Mesenteric fat pad (tissue), 1 donor: Measurements from ENCODE around the gene BPIFB1. TPM values are rescaled to one million over a fixed set of nuclear protein-coding genes. Genes with fewer than 3 reads are reported as not detected.

Experiments used
- DNase-seq: peaks from one replicate; pipeline ENCODE4 v3.0.0-alpha.2; 2020; ENCODE audit warnings: low spot score
- total RNA-seq: library from RNA; stranded (reverse); fragmentation: NEBNext Ultra II Directional; extraction: Animal tissue kit (Norgen Biotek cat#: 25700); gene quantifications from one replicate; pipeline ENCODE4 v1.2.1, GENCODE V29; 2021
- donor health status: DM: yes; HTN: yes; CAD: no.

Gene BPIFB1
- total RNA-seq, 1 donor from 2014 or later, result not detected

DNA sequence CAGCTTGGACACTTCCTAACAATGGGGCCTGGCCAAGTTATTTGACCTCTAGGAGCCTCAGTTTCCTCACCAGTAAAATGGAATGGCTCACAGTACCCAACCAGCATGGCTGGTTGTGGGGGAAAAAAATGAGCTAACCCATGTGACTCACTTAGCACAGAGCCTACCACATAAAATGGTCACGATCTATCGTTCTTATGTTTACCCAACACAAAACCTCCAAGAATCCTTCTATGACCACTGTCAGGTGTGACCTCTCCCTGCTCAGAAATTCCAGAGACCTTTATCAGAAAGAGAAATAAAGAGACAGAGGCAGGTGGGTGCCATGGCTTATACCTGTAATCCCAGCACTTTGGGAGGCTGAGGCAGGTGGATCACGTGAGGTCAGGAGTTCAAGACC, 39.4 kb downstream of the BPIFB1 start:
- DNase-seq, result no peak

DNA sequence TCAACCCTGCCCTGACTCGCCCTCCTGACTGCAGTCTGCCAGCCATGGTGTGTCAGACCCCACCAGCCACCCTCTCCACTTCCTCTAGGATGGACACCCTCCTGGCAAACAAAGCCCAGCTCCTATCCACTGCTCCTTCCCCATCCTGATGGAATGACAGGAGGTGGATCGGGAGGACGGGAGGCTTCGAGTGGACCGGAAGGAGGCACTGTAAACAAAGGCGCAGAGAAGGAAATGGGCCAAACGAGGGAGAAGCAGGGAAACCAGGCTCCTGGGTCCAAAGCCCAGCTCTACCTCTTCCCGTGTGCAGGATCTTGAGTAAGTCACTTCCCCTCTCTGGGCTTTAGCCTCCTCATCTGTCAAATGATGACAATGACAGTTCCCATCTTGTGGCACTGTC, 40.2 kb downstream of the BPIFB1 start:
- no peak for DNase-seq

DNA sequence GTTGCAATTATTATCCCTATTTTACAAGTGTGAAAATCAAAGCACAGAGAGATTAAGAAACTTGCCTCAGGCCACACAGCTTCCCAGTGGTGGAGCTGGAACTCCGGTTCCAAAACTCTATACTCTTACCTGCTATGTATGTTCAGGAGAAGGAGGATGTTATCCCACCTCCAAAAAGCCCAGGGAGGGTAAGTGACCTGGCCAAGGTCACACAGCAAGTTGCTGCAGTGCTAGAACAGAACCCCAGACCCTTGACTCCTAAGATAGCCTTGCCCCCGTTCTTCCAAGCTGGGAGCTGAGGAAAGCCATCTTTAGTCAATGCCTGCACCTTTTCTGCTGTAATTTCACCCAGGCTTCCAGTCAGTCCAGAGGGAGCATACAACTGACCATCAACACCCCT, 42.3 kb downstream of the BPIFB1 start:
- no peak for DNase-seq

DNA sequence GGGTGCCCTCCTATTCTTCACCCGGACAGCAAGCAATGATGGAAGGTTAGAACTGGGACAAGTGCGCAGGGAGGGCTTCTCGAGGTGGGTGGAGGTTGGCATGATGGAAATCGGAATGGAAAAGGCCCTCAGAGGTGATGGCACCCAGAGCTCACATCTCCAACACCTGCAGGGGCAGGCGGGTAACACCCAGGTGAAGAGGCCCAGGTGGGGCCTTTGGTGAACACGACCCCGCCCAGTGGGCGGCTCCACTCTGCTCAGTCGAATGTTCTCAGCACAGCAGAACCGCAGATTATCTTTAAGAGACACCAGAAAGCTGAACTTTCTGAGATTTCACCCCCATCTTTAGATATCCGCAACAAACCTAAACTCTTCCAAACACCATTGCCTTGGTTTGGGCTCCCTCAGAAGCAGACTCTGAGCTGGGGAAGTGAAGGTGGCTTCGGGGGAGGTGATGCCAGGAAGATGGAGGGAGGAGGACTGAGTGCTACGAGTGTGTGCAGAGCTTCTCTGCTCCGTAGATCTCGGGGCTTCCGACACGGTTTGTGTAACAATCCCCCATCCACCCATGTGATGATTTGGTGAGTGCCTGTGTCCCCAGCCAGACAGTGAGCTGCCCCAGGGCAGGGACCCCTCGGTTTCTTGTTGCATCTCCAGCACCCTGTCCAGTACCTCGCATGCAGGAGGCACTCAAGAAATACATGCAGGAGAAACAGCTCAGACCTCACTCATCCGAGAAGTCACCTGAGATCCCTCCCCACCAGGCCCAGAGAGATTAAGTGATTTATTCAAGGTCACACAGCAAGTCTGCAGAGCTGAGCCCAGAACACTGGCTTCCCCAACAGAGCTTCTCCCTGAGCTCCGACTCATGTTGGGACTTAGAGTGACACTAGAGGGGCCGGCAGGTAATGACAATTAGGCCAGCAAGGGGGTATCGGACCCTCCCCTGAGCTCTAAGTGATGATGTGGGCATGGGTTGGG, 45.4 kb downstream of the BPIFB1 start:
- no peak for DNase-seq

DNA sequence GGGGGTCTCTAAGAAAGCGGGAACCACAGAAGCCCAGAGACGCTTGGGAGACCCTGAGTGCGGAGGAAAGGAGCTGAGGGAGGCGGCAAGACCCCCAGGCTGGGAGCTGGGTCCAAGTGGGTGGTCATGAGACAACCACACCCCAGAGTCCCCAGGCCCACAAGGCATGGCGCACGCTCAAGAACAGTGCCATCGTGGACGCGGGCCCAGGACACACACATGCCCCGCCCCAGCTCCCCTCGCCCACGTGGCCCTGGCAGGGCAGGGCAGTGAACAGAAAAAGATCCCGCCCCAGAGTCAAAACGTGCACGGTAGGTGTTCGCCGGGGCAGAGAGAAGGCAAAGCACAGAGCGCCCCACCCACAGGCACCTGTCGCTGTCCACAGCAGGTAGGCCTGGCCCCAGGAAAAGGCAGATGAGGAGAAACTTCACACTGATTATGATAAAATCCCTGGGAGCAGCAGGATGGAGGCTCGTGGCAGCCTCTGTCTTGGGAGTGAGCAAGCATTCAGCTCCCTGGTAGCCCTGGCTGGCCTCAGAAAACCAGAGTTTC, 50.0 kb downstream of the BPIFB1 start:
- no peak for DNase-seq

DNA sequence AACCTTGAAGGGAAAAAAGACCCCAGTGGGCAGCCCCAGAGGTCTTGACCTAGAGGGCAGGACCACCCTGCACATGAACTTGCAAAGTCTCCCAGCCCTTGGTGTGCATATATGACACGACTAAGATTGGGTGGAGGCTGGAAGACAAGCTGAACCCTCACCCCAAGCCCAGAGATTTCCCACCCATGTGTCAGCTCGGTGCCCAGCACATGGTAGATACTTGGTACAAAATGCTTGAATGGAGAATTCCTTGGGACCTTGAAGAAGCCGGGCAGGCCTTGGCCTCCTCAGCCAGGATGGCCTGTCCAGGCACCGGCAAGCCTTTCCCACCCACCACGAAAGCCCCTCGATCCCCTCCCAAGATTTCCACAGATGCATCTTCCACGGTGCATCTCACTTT, 50.6 kb downstream of the BPIFB1 start:
- DNase-seq, result no peak

DNA sequence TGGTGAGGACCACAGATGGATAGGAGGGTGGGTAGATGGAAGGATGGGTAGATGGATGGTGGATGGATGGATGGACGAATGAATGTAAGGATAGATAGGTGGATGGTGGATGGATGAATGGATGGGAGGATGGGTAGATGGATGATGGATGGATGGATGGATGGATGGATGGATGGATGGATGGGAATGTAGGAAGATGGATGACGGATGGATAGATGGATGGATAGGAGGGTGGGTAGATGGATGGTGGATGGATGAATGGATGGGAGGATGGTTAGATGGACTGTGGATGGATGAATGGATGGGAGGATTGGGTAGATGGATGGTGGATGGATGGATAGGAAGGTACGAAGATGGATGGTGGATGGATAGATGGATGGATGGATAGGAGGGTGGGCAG, 51.1 kb downstream of the BPIFB1 start:
- no peak for DNase-seq

DNA sequence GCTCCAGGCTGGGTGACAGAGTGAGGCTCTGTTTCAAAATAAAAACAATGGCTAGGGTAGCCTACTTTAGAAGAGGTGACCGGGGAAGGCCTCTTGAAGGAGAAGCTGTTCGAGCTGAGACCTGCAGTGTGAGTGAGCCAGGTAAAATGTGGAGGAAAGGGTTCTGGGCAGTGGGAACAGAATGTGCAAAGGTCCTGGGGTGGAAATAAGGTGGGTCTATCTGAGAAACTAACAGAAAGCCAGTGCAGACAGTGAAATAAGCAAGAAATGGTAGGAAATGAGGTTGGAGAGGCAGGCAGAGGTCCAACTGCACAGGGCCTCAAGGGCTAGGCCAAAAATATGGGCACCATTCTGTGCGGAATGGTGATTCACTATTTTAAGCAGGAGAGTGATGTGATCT, 53.4 kb downstream of the BPIFB1 start:
- DNase-seq, result no peak

DNA sequence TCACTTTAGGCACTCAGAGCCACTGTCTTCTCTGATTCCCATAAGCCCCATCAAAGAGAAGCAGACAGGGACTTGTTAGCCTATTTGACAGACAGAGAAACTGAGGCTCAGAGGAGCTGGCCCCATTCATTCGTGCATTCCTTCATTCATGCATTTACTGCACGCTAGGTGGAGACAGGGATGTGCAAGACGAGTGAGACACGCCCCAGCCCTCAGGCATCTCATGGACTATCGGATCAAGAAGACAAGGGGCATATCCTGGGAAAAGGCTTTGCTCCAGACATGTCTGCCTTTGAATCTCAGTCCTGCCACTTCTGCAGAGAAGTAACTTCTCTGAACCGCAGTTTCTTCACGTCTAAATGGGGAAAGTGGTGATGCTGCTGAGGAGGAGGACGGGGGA, 54.1 kb downstream of the BPIFB1 start:
- DNase-seq, result no peak

DNA sequence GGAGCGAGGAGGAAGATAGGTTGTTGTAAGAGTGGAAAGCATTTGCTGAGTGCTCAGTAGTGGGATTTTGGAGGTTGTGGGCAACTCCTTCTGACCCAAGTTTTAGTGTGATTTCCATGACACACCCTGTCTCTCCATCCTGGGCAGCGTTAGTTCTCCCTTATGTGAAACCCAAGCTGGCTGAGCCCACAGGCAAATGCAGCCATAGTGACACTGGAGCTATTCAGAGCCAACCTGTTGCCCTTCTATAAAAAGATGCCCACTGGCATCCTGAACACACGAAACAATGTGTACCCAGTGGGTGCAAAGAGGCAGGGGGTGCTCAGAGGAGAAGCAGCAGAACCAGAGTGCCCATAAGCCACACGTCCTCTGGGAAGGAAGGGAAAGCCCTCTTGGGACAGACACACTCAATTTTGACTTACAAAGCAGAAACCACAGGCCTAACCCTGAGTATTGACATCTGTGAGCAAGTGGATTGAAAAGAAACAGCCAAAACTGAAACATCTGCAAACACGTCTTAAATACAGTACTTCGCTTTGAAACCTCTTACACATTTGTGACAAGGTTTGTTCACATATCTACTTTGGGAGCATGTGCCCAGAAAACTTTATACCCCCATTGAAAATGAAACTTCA, 54.6 kb downstream of the BPIFB1 start:
- DNase-seq, result no peak

DNA sequence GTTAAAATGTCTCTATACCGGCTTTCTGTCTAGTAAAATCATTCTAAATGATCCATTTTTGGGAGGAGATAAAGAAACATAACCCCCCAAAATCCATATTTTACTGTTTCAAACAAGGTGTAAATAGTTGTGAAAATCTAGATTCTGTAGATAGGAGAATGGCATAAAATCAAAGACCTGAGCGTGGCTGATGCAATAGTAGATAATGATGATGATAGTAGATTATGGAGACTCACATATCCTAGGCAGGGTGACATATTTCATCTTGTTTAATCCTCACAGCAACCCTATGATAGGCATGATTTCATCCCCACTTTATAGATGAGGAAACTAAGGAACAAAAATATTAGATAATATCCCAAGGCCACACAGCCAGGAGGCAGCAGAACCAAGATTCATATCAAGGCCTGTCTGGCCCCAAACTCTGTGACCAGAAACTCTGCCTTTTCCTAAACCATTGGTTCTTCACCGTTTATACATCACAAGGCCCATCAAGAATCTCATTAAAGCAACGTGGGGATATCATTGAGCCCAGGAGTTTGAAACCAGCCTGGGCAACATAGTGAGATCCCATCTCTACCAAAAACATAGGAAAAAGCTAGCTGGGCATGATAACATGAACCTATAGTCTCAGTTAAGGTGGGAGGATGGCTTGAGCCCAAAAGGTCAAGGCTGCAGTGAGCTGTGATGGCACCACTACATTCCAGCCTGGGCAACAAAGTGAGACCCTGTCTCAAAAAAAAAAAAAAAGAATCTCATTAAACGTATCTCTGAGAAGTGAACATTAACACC, 55.6 kb downstream of the BPIFB1 start:
- no peak for DNase-seq

DNA sequence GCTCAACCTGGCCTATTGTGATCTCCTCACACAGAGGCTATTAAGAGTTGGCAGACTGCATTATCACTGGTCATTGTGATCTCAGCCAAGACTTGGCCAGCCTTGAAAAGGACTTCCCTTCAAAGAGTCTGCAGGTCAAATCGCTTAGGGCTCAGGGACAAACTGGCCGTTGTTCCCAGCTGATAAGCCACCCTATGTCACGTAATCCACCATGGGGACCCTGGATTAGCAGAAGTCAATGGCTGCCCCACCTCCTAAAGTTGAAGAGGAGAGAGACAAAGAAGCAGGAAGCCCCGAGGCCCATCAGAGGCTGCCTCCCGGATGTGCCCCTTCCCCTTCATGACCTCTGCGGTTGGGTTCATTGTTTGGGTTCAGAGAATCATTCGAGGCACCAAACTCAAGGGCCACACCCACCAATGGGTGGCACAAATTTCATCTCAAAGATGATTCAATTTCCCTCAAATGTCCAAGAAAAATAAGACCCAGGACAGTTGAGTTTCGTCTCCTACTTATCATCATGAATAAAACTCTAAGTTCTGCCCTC, 56.6 kb downstream of the BPIFB1 start:
- no peak for DNase-seq

DNA sequence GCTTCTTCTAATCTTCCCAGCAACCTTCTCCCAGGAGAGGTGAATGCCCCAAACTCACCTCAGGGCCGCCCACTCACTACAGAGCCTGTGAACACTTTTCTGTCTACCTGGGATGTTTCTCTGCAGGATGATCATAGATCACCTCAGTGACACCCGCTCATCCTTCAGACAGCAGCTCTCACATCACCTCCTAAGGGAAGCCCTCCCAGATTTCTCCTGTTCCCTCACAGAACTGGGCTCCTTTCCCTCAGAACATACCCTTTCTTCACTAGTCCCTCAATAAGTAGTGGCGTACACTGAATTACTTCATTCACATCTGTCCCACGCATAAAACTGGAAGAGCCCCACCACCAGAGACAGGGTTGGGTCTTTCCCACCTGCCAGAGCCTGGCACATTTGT, 60.5 kb downstream of the BPIFB1 start:
- DNase-seq, result no peak

DNA sequence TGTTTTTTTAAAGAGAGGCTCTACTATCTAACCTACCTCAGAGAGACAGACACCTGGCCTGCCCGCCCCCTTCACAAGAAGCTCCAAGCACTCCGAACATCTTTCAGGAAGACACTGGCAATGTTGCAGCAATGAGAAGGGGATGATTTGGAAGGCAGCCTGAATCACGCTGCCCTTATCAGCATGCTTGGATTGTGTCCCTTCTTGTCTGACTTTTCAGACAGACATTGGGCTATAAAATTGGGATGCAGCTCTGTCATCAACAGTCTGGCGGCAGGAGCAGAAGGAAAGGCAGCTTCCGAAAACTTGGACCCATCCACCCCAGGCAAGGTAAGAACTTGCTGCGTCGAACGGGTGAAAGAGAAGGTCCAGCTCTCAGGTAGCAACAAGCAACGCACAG, 62.3 kb downstream of the BPIFB1 start:
- DNase-seq, result no peak

DNA sequence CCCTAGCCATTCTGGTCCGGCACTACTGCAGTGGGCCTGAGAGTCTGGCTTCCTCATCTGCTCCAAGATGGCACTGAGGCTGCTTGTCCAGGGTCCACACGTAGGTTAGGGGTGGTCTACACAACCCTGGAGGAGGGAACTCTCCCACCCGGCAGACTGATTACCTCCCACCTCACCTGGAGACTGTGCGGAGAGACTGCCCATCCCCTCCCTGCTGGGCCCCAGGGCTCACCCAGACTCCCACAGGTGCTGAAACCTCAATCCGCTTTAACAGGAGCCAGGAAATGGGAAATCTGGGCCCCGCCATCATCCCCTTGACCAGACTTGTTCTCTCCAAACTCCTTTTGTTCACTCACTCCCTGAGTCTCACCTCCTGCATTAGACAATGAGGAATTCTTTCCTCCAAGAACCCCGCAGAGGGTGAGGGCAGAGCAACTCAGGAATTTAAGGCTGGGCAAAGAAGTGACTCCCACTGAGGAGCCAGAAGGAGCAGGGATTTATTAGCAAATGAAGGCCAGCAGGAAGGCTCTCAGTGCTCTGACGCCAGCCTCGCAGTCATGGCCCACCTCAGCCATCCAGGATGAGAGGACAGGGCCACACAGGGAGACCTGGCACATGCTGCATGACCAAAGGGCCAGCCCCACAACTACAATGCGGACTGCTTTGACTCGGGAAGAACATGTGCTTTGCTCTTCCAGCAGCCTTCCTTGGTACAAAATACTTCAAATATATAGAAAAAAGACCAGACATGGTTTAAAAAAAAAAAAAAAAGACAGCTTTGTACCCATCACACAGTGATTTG, 65.3 kb downstream of the BPIFB1 start:
- peak; percentile 72 for DNase-seq

DNA sequence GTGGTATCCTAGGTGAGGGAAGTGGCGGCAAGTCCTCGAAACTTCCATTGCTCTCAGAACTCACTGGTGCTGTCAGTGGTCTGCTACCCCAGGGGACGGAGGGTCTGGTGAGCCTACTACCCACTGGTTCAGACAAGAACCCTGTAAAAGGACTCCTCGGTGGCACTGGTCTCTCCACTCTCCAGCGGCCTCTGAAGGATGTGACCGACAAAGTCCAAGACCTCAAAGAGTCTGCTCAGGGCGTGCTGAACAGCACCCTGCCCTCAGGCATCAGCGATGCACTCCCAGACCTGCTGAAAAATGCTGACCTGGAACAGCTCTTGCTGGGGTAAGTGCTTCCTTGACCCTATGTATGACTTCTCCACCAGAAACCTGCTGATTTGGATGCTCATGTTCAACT, 66.5 kb downstream of the BPIFB1 start:
- DNase-seq, result peak; percentile 76

DNA sequence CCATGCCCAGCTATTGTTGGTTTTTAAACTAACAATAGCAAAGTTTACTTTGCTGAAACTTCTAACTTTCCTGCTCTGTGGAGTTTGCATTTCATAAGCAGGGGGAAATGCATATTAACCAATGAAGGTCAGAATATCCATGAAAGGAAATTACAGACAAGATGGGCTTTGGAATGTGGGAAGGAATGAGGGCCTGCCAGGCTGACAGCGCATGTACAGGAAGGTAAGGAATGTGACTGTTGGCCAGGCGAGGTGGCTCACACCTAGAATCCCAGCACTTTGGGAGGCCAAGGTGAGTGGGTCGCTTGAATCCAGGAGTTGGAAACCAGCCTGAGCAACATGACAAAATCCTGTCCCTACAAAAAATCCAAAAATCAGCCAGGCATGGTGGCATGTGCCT, 68.7 kb downstream of the BPIFB1 start:
- DNase-seq, result no peak

DNA sequence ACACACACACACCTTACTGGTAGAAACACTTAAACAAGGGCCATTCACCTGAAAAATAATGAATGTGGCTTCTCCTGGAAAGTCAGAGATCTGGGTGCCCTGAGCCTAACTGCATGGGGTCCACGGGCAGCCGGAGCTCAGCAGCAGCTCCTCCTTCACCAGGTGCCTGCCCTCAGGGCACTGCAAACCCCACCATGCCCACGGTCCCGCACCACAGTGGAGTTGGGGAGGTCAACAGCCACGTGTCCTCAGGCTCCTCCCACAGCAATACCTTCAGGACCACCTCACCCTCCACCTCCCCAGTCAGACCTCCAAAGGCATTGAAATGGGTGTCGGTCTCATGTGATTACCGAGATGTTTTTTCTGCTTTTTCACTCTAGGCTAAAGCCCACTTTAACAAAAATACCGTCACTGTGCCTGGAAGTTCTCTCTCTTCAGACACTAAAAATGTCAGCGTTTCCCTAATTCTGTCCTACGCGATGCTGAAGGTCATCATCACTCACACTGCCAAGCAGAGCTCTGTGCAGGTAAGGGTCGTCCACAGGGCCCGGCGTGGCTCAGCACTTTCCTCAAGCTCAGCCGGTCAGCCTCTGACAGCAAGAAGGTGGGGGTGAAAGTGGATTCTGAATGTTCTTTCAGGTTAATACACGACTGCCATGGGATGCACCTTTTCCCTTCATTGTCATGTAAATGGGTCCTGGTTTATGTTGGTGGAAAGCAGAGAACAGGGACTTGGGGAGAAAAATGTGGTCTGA, 69.4 kb downstream of the BPIFB1 start:
- DNase-seq, result peak; percentile 65

DNA sequence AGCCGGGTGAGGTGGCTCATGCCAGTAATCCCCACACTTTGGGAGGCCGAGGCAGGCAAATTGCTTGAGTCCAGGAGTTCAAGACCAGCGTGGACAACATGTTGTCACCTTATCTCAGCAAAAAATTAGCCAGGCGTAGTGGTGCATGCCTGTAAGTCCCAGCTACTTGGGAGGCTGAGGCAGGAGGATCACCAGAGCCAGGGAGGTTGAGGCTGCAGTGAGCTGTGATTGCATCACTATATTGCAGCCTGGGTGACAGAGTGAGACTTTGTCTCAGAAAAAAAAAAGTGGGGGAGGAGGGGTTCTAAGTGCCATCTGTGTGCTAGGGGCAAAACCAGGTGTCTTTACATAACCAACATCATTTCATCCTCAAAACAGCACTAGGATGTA, 70.0 kb downstream of the BPIFB1 start:
- DNase-seq, result peak; percentile 43
